Measurements from ENCODE around the gene ATP10B. TPM values are rescaled to one million over a fixed set of nuclear protein-coding genes. Genes with fewer than 3 reads are reported as not detected.

ATP10B gene
- total RNA-seq, 1 donor, result not detected

GRCh38 chr5:160757194-160757593, 94.8 kb downstream of the ATP10B start:
- no peaks in the 10 kb centered on the region for H3K27me3 ChIP-seq (ENCODE audit: insufficient read depth, low read length)
- no peaks in the 10 kb centered on the region for H3K4me1 ChIP-seq (ENCODE audit: insufficient read depth, low read length)
- no peaks in the 10 kb centered on the region for H3K36me3 ChIP-seq (ENCODE audit: insufficient read depth, low read length)
- DNase-seq (ENCODE audit: insufficient read length, low spot score, missing footprints), result no peak
- H3K79me2 ChIP-seq (ENCODE audit: insufficient read depth, low read length), result no peaks in the 10 kb centered on the region
- no peak overlapping the region for H3K4me2 ChIP-seq (ENCODE audit: insufficient read depth, low read length)
- no peak overlapping the region for H3K4me3 ChIP-seq (ENCODE audit: insufficient read depth, low read length)
- no peaks in the 10 kb centered on the region for H4K20me1 ChIP-seq (ENCODE audit: insufficient read depth, low read length)
- H2AFZ ChIP-seq (ENCODE audit: low read length), result no peak overlapping the region
- no peak overlapping the region for H3K27ac ChIP-seq (ENCODE audit: low read depth, low read length)
- no peaks in the 10 kb centered on the region for H3K9me3 ChIP-seq (ENCODE audit: low read depth, low read length)
- TF ChIP-seq CTCF (IDR thresholded peaks at IDR 0.05; ENCODE audit: extremely low read depth, low read depth, low read length), result no peak

- Histone ChIP-seq H3K27me3 (ENCODE audit: insufficient read depth, low read length) (no peaks in the 10 kb centered on the region), H4K20me1 (ENCODE audit: insufficient read depth, low read length) (no peaks in the 10 kb centered on the region), H3K4me3 (ENCODE audit: insufficient read depth, low read length) (no peak overlapping the region), H3K4me1 (ENCODE audit: insufficient read depth, low read length) (no peaks in the 10 kb centered on the region), H2AFZ (ENCODE audit: low read length) (no peak overlapping the region), H3K4me2 (ENCODE audit: insufficient read depth, low read length) (no peak overlapping the region), H3K27ac (ENCODE audit: low read depth, low read length) (no peak overlapping the region), H3K9me3 (ENCODE audit: low read depth, low read length) (no peaks in the 10 kb centered on the region), H3K36me3 (ENCODE audit: insufficient read depth, low read length) (no peaks in the 10 kb centered on the region), H3K79me2 (ENCODE audit: insufficient read depth, low read length) (no peaks in the 10 kb centered on the region)
- DNase-seq (ENCODE audit: insufficient read length, low spot score, missing footprints), result no peak
- TF ChIP-seq CTCF (IDR thresholded peaks at IDR 0.05; ENCODE audit: extremely low read depth, low read depth, low read length), result no peak
These were observed 100.9 kb downstream of the ATP10B start for GRCh38 chr5:160750938-160751657.

GRCh38 chr5:160749682-160750081, 102.3 kb downstream of the ATP10B start:
- TF ChIP-seq CTCF (IDR thresholded peaks at IDR 0.05; ENCODE audit: extremely low read depth, low read depth, low read length), result no peak
- no peaks in the 10 kb centered on the region for H3K27me3 ChIP-seq (ENCODE audit: insufficient read depth, low read length)
- no peaks in the 10 kb centered on the region for H3K9me3 ChIP-seq (ENCODE audit: low read depth, low read length)
- H3K36me3 ChIP-seq (ENCODE audit: insufficient read depth, low read length), result no peaks in the 10 kb centered on the region
- no peaks in the 10 kb centered on the region for H4K20me1 ChIP-seq (ENCODE audit: insufficient read depth, low read length)
- DNase-seq (ENCODE audit: insufficient read length, low spot score, missing footprints), result no peak
- H3K4me3 ChIP-seq (ENCODE audit: insufficient read depth, low read length), result no peak overlapping the region
- no peaks in the 10 kb centered on the region for H3K4me1 ChIP-seq (ENCODE audit: insufficient read depth, low read length)
- no peak overlapping the region for H3K27ac ChIP-seq (ENCODE audit: low read depth, low read length)
- no peak overlapping the region for H3K4me2 ChIP-seq (ENCODE audit: insufficient read depth, low read length)
- H2AFZ ChIP-seq (ENCODE audit: low read length), result no peak overlapping the region
- H3K79me2 ChIP-seq (ENCODE audit: insufficient read depth, low read length), result no peaks in the 10 kb centered on the region

GRCh38 chr5:160749026-160749425, 103.0 kb downstream of the ATP10B start:
- Histone ChIP-seq H3K9me3 (ENCODE audit: low read depth, low read length) (no peaks in the 10 kb centered on the region), H3K4me3 (ENCODE audit: insufficient read depth, low read length) (no peak overlapping the region), H4K20me1 (ENCODE audit: insufficient read depth, low read length) (no peaks in the 10 kb centered on the region), H3K4me1 (ENCODE audit: insufficient read depth, low read length) (no peaks in the 10 kb centered on the region), H3K79me2 (ENCODE audit: insufficient read depth, low read length) (no peaks in the 10 kb centered on the region), H3K27ac (ENCODE audit: low read depth, low read length) (no peak overlapping the region), H3K27me3 (ENCODE audit: insufficient read depth, low read length) (no peaks in the 10 kb centered on the region), H3K4me2 (ENCODE audit: insufficient read depth, low read length) (no peak overlapping the region), H3K36me3 (ENCODE audit: insufficient read depth, low read length) (no peaks in the 10 kb centered on the region), H2AFZ (ENCODE audit: low read length) (no peak overlapping the region)
- TF ChIP-seq CTCF (IDR thresholded peaks at IDR 0.05; ENCODE audit: extremely low read depth, low read depth, low read length), result no peak
- no peak for DNase-seq (ENCODE audit: insufficient read length, low spot score, missing footprints)

Data from osteoblast (primary cell).